Colon (tissue), 2 donors: Measurements from ENCODE around the gene ADAMTS12.
"Not testable (repeated sequence)": the region's sequence is repeated elsewhere in the genome, so short reads cannot be mapped to it uniquely, and the experiment has no call there.

Experiments
- FAIRE-seq: peaks from 2 replicates; lab custom pipeline; 2012; peaks lifted over from hg19 to GRCh38; lab: Jason Lieb, UNC
- donor health status: control.
- donor health status: control.

ADAMTS12 gene

DNA sequence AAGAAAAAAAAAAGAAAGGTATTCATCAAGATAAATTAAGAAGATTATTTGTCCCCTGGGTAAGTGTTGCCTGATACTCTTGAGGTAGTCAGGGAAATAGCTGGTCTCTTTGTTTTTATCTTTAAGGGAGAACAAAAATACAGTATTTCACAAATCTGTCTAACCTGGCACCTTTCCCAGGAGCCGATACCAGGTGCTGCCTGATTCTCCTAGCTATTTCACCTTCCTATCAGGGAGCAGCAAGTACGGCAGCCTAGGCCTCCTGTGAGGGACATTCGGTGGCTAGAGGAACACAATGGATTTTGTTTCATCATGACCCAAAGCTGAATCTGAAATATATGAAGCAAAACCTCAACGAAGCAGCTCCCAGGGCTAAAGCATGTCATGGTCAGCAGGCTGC, 365.0 kb downstream of the ADAMTS12 start:
- FAIRE-seq: no peak

GRCh38 chr5:33524476-33524875, 367.3 kb downstream of the ADAMTS12 start:
- no peak for FAIRE-seq

GRCh38 chr5:33523208-33523771, 368.5 kb downstream of the ADAMTS12 start:
- FAIRE-seq: no peak

DNA sequence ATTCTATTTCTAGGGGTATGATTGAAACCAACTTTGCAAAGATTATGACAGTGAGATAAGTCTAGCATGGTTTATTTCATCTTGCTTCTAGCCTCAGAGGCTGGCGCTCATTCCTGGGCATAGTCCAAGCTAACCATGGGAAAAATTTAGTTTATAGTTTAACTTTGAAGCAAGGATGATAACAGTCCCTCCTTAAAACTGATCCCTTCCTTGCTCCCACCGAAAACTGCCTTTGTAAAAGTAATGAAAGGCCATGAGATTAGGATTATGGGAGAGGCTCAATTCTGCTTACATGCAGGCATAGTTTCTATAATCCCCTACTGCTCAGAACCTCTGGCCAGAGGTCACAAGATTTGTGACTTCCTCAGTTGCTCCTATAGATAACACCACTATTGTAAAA, 375.4 kb downstream of the ADAMTS12 start:
- FAIRE-seq: no peak

DNA sequence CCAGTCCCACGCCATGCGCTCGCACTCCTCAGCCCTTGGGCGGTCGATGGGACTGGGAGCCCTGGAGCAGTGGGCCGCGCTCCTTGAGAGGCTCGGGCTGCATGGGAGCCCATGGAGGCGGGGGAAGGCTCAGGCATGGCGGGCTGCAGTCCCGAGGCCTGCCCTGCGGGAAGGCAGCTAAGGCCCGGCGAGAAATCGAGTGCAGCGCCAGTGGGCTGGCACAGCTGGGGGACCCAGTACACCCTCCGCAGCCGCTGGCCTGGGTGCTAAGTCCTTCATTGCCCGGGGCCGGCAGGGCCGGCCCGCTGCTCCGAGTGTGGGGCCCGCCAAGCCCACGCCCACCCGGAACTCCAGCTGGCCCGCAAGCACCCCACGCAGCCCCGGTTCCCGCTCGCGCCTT, 376.4 kb downstream of the ADAMTS12 start:
- FAIRE-seq: not testable (repeated sequence)

- no peak for FAIRE-seq
Observed at GRCh38 chr5:33513462-33514185, 378.2 kb downstream of the ADAMTS12 start.

DNA sequence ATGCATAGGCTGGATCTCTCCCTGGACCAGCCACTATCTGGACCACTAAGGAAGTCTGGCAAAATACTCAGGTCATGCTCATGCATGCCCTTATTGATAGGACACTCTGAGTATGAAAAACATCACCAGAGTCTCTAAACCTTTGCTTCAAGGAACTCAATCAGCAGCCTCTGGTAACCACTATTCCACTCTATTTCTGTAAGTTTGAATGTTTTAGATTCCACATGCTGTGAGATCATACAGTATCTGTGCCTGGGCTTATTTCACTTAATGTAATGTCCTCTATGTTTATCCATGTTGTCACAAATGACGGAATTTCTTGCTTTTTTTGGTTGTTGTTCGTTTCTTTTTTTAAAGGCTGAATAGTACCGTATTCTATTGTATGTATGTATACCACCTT, 382.8 kb downstream of the ADAMTS12 start:
- FAIRE-seq: no peak

- no peak for FAIRE-seq
Observed at GRCh38 chr5:33507426-33507825, 384.4 kb downstream of the ADAMTS12 start.

- no peak for FAIRE-seq
Observed at GRCh38 chr5:33504570-33504969, 387.2 kb downstream of the ADAMTS12 start.

DNA sequence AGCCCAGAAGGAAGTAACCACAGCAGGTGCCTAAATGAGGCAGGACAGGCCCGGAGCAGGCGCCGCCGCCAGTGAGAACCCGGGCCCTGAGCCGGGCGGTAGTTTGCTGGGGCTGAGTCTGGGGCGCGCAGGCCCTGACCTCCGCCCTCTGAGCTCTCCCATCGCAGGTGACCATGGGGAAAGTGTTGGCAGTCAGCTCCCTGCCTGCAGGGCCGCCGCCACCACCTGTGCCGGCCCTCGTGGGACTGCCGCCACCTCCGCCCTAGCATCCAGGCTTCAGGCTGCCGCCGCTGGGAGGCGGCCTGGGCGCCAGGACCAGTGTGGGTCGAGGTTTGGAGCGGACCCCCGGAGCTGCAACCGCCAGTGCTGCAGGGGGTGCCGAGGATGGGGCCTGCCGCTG, 389.9 kb downstream of the ADAMTS12 start:
- FAIRE-seq: no peak

- FAIRE-seq: no peak
Observed at GRCh38 chr5:33501260-33501659, 390.5 kb downstream of the ADAMTS12 start.

- FAIRE-seq: no peak
Observed at GRCh38 chr5:33494466-33494865, 397.3 kb downstream of the ADAMTS12 start.

DNA sequence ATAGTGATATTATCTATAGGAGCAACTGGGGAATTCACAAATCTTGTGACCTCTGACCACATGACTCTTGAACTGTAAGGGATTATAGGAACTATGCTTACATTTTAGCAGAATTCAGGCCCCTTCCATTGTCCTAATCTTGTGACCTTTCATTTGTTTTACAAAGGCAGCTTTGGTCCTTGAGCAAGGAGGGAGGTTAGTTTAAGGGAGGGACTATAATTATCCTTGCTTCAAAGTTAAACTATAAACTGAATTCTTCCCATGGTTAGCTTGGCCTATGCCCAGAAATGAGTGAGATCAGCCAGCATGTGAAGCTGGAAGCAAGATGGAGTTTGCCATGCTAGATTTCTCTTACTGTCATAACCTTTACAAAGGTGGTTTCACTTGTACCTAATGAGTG, 399.8 kb downstream of the ADAMTS12 start:
- FAIRE-seq: no peak

- no peak for FAIRE-seq
Observed at GRCh38 chr5:33490071-33490665, 401.6 kb downstream of the ADAMTS12 start.

DNA sequence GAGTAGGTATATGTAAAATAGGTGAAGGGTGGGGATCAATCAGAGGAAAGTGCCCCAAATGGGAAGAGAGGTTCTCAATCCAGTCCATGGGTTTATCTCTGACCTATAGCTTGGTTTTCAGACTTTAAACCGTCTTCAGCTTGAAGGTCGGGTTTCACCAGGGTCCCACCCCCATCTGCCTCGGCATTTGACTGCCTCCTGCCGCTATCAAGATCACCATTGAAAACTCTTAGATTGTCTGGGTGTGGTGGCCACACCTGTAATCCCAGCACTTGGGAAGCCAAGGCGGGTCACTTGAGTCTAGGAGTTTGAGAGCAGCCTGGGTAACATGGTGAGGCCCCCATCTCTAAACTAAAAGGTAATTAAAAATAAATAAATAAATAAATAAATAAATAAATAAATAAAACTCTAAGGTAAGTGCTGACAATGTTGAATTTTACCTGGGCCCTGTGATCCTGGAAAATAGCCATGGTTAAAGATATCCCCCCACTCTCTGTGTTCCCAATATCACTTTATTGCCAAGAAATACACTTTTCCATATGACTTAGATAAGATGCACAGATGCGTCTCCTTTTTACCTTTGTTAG, 402.2 kb downstream of the ADAMTS12 start:
- no peak for FAIRE-seq

DNA sequence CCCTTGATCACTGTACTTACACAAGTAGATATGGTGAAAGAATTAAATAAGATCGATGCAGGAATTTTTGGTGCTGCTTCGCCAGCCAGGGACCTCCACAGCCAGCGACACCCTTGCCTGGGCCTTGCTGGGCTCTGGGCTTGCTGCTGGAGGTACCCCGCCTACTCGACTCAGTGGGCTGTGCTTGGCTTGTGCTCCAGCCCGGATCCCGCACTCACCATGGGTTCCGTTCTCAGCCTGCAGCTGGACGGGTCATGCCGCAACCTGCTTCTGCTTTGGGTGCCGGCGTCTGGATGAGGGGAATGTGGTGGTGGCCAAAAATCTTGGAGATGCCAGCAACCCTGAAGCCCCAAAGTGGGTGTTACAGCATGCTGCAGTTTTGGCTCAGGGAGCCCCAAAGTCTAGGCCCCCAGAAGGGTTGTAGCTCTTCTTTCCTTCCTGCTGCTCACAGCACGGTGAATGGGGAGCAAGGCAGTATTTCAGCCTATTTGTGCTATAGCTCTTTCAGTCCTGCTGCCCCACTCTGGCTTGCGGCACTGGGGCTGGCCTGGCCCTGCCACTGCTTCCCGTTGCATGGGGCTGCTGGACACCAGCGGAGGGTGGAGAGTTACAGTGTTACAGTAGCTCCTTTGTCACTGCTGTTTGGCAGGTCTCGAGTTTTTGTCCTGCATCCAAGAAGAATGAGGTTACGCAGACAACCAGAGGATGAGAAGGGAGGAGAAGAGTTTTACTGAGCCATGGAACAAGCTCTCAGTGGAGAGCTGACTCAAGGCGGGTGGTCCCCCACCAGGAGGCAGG, 403.0 kb downstream of the ADAMTS12 start:
- FAIRE-seq: no peak

GRCh38 chr5:33487236-33487635, 404.6 kb downstream of the ADAMTS12 start:
- FAIRE-seq: no peak

DNA sequence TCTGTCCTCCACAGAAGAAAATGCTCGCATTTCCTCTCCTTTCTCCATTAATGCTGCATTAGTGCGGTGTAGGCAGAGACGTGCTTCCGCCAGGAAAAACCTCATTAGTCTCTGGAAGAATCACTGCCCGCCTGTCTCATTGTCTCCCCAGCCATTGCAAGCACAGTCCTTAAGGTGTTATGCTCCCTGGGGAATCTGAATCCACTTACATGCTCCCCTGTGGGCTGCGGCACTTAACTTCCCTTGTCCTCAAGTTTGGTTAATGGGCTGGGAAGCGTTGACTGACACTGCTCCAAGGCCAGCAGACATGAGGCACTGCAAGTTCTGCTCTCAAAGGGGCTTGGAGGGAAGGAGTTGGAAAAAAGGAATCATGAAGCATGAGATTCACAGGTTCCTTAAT, 409.5 kb downstream of the ADAMTS12 start:
- no peak for FAIRE-seq

DNA sequence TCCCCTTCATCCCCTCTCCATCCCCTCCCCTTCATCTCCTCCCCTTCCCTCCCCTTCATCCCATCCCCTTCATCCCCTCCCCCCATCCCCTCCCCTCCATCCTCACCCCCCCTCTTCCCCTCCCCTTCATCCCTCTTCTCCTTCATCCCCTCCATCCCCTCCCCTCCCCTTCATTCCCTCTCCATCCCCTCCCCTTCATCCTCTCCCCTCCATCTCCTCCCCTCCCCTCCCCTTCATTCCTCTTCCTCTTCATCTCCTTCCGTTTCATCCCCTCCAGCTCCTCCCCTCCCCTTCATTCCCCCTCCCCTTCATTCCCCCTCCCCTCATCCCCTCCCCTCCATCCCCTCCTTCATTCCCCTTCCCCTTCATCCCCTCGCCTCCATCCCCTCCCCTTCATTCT, 410.9 kb downstream of the ADAMTS12 start:
- no peak for FAIRE-seq

DNA sequence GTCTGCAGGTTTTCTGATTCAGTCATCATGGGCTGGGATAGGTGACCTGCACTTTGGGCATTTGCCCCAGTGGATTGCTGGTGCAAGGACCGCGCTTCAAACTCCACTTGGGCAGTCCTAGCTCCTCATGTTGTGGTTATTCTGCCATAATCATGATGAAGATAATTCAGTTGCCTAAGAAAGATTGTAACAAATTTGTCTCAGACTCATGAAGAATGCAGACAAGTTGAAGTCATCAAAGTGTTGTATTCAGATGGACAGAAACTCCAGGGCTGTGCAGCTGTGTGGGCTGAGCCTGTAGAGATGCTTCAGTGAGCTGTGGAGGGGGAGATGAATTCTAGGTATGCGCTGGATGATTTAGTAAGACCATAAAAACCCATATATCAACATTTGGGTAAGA, 412.5 kb downstream of the ADAMTS12 start:
- no peak for FAIRE-seq

- FAIRE-seq: no peak
Observed at GRCh38 chr5:33477816-33478215, 414.0 kb downstream of the ADAMTS12 start.

DNA sequence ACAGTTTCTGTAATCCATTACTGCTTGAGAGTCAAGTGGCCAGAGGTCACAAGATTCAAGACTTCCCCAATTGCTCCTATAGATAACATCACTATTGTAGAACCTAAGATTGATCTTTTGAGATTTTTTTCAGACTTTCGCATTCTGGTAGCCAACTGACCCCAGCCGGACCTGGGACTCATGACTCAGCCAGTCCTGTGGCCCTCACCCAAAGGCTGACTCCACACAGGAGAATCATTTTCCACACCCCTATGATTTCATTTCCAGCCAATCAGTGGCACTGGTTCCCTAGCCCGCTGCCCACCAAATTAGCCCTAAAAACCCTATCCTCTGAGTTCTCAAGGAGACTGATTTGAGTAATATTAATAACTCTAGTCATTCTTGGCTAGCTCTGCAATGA, 414.8 kb downstream of the ADAMTS12 start:
- no peak for FAIRE-seq

DNA sequence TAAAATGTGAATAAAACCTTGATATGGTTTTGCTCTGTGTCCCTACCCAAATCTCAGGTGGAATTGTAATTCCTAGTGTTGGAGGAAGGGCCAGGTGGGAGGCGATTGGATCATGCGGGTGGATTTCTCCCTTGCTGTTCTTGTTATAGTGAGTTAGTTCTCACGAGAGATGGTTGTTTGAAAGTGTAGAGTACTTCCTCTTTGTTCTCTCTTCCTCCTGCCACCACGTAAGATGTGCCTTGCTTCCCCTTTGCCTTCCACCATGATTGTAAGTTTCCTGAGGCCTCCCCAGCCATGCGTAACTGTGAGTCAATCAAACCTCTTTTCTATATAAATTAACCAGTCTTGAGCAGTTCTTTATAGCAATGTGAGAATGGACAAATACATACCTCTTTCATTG, 416.1 kb downstream of the ADAMTS12 start:
- FAIRE-seq: no peak
